Stimulated activated naive CD8-positive, alpha-beta T cell treated with anti-CD3 and anti-CD28 coated beads, Interleukin-15, amount 100 ng/mL, for 72 hours (primary cell): ENCODE measurements around the gene LSR.

Experiments
- ATAC-seq: fragments of 150-1000 bp; cut with Tn5 transposase; 2 replicates; pipeline ENCODE4 v1.10.0; 2021; ENCODE audit warnings: mild to moderate bottlenecking, moderate library complexity
- DNase-seq, 2 donors: peaks; one replicate each; pipeline ENCODE4 v3.0.0; 2021 to 2022
- H3K27ac Mint-ChIP-seq, 2 donors: one replicate each; pipeline ENCODE4 v1.8.0; 2022; ENCODE audit warnings: mild to moderate bottlenecking in 2 of 2, mixed read lengths in 2 of 2, moderate library complexity in 2 of 2
- H3K27me3 Mint-ChIP-seq: one replicate; pipeline ENCODE4 v1.8.0; 2022; ENCODE audit warnings: mixed read lengths
- H3K4me1 Mint-ChIP-seq: one replicate; pipeline ENCODE4 v1.8.0; 2022; ENCODE audit warnings: mild to moderate bottlenecking, mixed read lengths
- H3K4me3 Mint-ChIP-seq, 2 donors: one replicate each; pipeline ENCODE4 v1.8.0; 2022; ENCODE audit warnings: mild to moderate bottlenecking in 2 of 2, mixed read lengths in 2 of 2, moderate library complexity in 1 of 2
- H3K9me3 Mint-ChIP-seq, 2 donors: one replicate each; pipeline ENCODE4 v1.8.0; 2022; ENCODE audit warnings: mixed read lengths in 2 of 2

Gene LSR, protein sequence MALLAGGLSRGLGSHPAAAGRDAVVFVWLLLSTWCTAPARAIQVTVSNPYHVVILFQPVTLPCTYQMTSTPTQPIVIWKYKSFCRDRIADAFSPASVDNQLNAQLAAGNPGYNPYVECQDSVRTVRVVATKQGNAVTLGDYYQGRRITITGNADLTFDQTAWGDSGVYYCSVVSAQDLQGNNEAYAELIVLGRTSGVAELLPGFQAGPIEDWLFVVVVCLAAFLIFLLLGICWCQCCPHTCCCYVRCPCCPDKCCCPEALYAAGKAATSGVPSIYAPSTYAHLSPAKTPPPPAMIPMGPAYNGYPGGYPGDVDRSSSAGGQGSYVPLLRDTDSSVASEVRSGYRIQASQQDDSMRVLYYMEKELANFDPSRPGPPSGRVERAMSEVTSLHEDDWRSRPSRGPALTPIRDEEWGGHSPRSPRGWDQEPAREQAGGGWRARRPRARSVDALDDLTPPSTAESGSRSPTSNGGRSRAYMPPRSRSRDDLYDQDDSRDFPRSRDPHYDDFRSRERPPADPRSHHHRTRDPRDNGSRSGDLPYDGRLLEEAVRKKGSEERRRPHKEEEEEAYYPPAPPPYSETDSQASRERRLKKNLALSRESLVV

DNA sequence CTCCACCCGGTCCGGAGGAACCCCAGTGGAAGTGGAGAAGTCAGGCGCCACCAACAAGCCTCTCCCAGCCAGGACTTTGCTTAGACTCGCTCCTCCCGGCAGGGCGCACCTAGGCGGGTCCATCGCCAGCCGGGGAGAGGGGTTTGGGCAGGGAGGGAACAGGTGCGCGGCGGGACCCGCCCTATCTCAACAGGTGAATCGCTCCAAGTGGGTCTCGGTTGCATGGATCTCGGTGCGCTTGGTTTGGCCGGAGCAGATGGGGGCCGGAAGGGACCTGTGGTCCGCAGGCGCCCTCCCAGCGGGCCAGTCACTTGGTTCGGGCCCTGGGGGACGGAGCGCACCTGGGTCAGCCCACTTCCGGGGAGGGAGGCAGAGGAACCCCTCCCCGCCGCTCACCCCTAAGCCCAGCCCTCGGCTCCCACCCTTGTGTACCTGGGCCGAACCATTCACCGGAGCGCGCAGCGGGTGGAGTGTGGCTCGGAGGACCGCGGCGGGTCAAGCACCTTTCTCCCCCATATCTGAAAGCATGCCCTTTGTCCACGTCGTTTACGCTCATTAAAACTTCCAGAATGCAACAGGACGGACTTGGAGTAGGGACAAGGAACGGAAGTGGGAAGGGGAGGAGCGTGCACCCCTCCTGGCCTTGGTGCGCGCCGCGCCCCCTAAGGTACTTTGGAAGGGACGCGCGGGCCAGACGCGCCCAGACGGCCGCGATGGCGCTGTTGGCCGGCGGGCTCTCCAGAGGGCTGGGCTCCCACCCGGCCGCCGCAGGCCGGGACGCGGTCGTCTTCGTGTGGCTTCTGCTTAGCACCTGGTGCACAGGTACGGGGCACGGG, at the start of gene LSR:
Gene LSR, plus strand, starts transcription at position 693 of the 836 bp plus-strand sequence. Its CDS starts 21 bp downstream, at position 714.
- H3K27me3 Mint-ChIP-seq: no peaks in the 10 kb centered on the region
- DNase-seq: peak; percentile 92
- H3K4me1 Mint-ChIP-seq: peaks cover 57% of the 10 kb centered on the region
- H3K27ac Mint-ChIP-seq: peak within 1 kb of the TSS; percentile 98 to 100
- H3K9me3 Mint-ChIP-seq: peaks cover 11 to 16% of the 10 kb centered on the region in 2 donors
- ATAC-seq: peak; percentile 96
- H3K4me3 Mint-ChIP-seq: peak within 1 kb of the TSS; percentile 87 to 100

DNA sequence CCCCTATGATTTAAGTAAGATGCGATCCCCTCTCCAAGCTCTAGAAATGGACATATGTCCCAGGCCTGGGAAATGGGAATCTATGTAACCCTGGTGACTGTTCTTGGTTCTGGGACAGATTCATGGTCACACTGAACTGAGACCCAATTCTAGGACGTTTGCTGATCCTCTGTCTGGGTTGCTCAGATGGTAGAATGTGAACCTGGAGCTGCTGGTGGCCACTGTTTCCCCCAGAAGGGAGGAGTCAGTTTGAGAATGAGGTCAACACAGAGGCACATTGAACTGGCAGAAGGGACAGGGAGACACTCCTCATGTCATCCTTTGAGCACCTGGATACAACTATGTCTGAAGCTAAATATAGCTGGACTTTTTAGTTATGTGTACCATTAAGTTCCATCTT, 49.3 kb upstream of the LSR start:
- H3K9me3 Mint-ChIP-seq: peaks cover 0 to under 1% of the 10 kb centered on the region in 2 donors
- ATAC-seq (no peak), DNase-seq (no peak)
- no peaks in the 10 kb centered on the region for H3K27me3 Mint-ChIP-seq
- H3K27ac Mint-ChIP-seq: no peak overlapping the region
- H3K4me1 Mint-ChIP-seq: peaks cover 51% of the 10 kb centered on the region
- no peak overlapping the region for H3K4me3 Mint-ChIP-seq

DNA sequence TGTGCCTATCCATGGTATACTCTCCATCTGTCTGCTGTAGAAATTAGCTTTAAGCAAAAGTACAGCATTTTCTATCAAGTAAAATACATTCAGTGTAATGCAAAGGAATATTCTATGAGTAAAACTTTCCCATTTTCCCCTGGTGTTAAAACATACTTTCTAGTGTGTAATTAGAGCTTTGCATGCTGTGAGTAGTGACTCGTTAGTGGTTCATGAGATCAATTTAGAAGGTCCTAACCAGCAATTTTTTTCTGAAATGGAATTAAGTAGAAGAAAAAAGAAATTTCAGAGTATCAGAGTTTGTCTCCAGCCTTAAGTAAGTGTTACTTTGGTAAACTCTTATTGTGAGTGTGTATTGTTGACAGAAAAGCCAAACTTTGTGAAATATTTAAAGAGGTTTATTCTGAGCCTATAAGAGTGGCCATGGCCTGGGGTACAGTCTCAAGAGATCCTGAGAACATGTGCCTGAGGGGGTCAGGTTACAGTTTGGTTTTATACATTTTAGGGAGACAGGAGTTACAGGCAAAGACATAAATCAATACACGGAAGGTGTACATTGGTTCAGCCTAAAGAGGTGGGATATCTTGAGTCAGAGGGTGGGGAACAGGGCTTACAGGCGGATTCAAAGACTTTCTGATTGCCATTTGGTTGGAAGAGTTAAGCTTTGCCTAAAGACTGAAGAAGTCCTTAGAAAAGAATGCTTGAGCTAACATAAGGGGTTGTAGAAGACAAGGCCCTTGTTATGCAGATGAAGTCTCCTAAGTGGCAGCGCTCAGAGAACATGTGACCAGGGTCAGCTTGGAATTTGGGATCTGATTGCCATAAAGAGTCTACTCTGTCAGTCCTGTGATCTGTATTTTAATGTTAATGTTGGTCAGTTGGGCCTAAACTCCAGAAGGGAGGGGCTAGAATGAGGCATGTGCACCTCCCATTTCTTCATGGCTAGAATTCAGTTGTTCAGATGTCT, 45.8 kb upstream of the LSR start:
- Mint-ChIP-seq H3K4me3 (peak overlapping the region in 1 of 2 donors; percentile 5), H3K9me3 (no peaks in the 10 kb centered on the region), H3K4me1 (peaks cover 78% of the 10 kb centered on the region), H3K27ac (peak overlapping the region; percentile 79 to 81), H3K27me3 (no peaks in the 10 kb centered on the region)
- DNase-seq: no peak
- ATAC-seq: no peak

DNA sequence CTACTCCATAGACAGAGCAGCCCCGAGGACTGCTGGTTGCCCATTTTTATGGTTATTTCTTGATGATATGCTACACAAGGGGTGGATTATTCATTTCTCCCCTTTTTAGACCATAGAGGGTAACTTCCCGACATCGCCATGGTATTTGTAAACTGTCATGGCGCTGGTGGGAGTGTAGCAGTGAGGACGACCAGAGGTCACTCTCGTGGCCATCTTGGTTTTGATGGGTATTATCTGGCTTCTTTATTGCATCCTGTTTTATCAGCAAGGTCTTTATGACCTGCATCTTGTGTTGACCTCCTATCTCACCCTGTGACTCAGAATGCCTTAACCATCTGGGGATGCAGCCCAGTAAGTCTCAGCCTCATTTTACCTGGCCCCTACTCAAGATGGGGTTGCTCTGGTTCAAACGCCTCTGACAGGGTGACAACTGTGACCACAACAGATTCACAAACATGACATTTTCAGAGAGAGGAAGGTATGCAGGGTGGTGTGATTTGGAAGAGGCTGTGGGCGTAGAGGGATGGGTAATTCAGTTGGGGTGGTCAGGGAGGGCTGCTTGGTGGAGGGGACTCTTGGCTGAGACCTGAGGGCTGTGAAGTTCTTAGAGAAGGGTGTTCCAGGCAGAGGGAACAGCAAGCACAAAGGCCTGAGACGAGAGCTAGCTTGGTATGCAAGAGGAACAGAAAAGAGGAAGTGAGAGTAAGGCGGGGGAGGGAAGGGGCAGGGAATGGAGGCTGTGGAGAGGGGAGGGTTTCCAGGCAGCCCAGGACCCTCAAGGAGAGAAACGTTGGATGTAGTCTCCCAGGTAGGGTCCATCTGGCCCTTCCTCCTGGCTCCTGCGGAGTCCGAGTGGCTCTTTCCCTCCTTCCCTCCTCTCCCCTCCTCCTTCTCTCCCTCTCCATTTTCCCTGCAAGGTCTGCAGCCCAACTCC, 43.7 kb upstream of the LSR start:
- Mint-ChIP-seq H3K9me3 (no peaks in the 10 kb centered on the region), H3K4me3 (peak overlapping the region; percentile 22 to 43), H3K27me3 (no peaks in the 10 kb centered on the region), H3K27ac (peak overlapping the region; percentile 87 to 94), H3K4me1 (peaks cover 91% of the 10 kb centered on the region)
- ATAC-seq (peak; percentile 54), DNase-seq (peak in 1 of 2 donors; percentile 31)

DNA sequence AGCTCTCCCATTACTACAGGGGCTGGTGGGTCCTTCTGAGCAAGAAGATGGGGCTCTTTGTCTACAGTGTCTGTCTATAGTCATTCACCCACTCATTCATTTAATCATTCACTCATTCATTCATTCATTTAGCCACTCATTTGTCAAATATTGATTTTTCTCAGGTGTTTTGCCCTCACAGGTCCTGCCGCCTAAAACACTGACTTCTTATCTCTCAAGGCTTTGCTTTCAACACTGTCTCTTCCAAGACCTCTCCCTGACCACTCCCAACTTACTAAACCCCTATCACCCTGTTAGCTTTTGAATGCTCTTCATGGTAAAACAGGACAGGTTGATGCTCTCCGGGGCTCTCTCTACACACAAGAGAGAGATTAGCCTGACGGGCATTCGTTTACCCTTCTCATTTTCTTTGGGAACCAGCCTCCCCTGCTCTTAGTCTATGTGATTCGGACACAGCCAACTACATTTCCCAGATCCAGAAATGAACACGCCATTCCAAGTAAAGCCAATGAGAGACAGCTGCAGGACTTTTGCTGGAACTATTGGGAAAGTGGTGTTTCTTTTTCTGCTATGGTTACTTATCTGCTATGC, 43.0 kb upstream of the LSR start:
- H3K4me1 Mint-ChIP-seq: peaks cover 91% of the 10 kb centered on the region
- DNase-seq: no peak
- H3K27ac Mint-ChIP-seq: peak overlapping the region; percentile 60 to 94
- ATAC-seq: no peak
- peak overlapping the region; percentile 17 to 43 for H3K4me3 Mint-ChIP-seq
- no peaks in the 10 kb centered on the region for H3K27me3 Mint-ChIP-seq
- H3K9me3 Mint-ChIP-seq: no peaks in the 10 kb centered on the region

DNA sequence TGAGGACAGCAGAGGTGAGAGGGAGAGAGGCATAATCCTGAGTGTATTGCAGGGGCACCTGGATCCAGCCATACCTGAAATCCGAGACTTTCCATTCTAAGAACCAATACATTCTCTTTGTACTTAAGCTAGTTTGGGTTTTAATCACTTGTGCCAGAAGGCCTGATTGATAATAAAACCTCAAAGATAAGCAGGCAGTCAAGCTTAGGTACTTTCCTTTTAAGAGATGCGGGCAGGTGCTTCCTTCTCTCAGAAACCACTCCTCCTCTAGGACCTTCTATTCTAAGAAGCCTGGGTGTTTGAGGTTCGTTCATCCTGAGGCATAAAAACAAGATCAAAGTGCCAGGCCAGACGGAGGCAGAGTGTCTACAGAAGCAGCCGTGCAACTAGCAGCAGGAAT, 42.4 kb upstream of the LSR start:
- DNase-seq: peak; percentile 42 to 46
- H3K9me3 Mint-ChIP-seq: no peaks in the 10 kb centered on the region
- ATAC-seq: peak; percentile 69
- peak overlapping the region; percentile 60 to 94 for H3K27ac Mint-ChIP-seq
- no peaks in the 10 kb centered on the region for H3K27me3 Mint-ChIP-seq
- H3K4me1 Mint-ChIP-seq: peaks cover 91% of the 10 kb centered on the region
- peak overlapping the region; percentile 17 to 43 for H3K4me3 Mint-ChIP-seq

DNA sequence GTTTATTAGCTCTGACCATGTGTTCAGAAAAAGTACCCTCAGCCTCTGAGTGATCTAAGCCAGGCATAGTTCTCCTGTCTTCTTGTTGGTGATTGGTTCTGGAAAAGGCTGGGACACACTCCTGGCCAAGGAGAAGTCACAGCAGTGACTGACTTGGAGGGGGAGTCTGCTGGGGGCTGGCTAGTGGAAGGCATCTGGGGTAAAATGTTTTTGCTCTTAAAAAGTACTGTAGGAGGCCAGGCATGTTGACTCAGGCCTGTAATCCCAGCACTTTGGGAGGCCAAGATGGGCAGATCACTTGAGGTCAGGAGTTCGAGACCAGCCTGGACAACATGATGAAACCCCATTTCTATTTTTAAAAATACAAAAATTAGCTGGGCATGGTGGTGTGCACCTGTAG, 41.9 kb upstream of the LSR start:
- ATAC-seq: no peak

DNA sequence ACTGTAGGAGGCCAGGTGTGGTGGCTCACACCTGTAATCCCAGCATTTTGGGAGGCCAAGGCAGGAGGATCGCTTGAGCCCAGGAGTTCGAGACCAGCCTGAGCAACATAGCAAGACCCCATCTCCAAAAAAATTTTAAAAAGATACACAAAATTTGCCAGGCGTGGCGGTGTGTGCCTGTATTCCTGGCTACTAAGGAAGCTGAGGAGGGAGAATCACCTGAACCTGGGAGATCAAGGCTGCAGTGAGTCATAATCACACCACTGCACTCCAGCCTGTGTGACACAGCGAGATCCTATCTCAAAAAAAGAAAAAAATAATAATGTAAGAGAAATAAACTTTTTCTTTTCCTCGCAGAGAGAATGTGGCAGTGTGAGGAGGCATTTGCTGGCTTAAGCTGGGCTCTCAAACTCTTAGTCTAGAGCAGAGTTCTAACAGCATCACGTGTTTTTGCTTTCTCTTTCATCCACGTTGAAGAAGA, 41.4 kb upstream of the LSR start:
- DNase-seq: no peak
- H3K4me1 Mint-ChIP-seq: peaks cover 91% of the 10 kb centered on the region
- H3K4me3 Mint-ChIP-seq: peak overlapping the region in 1 of 2 donors; percentile 43

More for the DNA sequence above, 41.9 kb upstream of the LSR start:
- DNase-seq: no peak
- Mint-ChIP-seq H3K9me3 (no peaks in the 10 kb centered on the region), H3K4me1 (peaks cover 91% of the 10 kb centered on the region), H3K4me3 (peak overlapping the region; percentile 17 to 43), H3K27ac (peak overlapping the region; percentile 60 to 89), H3K27me3 (no peaks in the 10 kb centered on the region)

DNA sequence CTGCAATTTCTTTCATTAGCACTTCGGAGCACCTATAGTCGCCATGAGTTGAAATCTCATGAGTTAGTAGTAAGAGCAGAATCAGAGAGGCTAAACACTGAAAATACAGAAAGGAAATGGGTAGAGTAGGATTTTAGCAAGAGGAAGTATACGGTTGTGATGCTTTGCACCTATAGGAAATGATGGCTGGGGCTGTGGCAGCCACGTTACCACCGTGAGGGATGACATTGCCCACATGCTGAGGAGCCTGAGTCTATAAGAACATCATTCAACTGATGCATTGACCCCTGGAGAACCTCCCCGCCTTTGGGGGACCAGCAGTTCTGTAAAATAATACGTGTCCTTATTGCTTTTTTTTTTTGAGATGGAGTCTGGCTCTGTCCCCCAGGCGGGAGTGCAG, 40.7 kb upstream of the LSR start:
- peak overlapping the region in 1 of 2 donors; percentile 47 for H3K27ac Mint-ChIP-seq
- H3K27me3 Mint-ChIP-seq: no peaks in the 10 kb centered on the region
- peaks cover 91% of the 10 kb centered on the region for H3K4me1 Mint-ChIP-seq
- no peaks in the 10 kb centered on the region for H3K9me3 Mint-ChIP-seq
- DNase-seq (no peak), ATAC-seq (no peak)
- H3K4me3 Mint-ChIP-seq: peak overlapping the region in 1 of 2 donors; percentile 43

More for the DNA sequence above, 41.4 kb upstream of the LSR start:
- no peaks in the 10 kb centered on the region for H3K27me3 Mint-ChIP-seq
- no peaks in the 10 kb centered on the region for H3K9me3 Mint-ChIP-seq
- no peak for ATAC-seq
- H3K27ac Mint-ChIP-seq: peak overlapping the region; percentile 47 to 60

DNA sequence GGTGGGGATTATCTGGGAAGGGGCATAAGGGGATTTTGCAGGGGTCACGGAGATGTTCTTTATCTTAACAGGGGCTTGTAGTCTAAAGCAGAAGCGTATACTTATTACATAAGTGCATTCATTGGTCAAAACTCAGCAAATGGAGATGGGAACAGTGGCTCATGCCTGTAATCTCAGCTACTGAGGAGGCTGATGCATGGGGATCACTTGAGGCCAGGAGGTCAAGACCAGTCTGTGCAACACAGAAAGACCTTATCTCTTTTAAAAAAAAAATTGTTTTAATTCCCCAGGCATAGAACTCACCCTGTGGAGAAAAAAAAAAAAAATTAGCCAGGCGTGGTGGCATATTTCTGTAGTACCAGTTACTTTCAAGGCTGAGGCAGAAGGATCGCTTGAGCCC, 39.2 kb upstream of the LSR start:
- peaks cover 91% of the 10 kb centered on the region for H3K4me1 Mint-ChIP-seq
- no peaks in the 10 kb centered on the region for H3K27me3 Mint-ChIP-seq
- no peak overlapping the region for H3K4me3 Mint-ChIP-seq
- ATAC-seq (no peak), DNase-seq (no peak)
- H3K27ac Mint-ChIP-seq: no peak overlapping the region
- no peaks in the 10 kb centered on the region for H3K9me3 Mint-ChIP-seq

DNA sequence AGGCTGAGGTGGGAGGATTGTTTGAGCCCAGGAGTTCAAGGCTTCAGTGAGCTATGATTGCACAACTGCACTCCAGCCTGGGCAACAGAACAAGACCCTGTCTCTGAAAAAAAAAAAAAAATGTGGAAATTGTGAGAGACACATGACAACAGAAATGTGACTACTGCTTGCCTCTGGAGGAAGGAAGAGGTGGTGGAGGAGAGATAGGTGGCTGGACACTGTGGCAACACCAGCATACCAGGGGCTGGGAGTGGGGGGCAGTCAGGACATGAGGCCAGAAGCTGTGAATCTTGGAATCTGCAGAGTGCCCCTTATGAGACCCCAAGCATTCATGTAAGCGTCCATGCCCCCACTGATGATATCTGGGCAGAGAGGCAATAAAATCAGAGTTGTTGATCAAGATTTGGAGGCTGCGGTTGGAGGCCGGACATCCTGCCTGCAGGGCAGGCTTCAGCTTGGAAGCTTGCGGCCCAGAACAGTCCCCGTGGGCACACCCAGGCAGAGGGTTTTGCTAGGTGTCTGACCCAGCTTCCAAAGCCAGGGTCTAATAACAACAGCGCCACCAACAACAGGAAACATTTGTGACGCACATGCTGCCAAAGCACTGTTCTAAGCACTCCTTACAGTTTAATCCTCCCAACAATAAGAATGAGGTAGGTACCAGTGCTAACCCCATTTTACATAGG, 37.1 kb upstream of the LSR start:
- peak; percentile 61 to 79 for DNase-seq
- ATAC-seq: peak; percentile 56
- H3K9me3 Mint-ChIP-seq: no peaks in the 10 kb centered on the region
- H3K4me1 Mint-ChIP-seq: peaks cover 91% of the 10 kb centered on the region
- H3K27ac Mint-ChIP-seq: peak overlapping the region; percentile 98 to 100
- peak overlapping the region; percentile 27 to 79 for H3K4me3 Mint-ChIP-seq
- no peaks in the 10 kb centered on the region for H3K27me3 Mint-ChIP-seq

DNA sequence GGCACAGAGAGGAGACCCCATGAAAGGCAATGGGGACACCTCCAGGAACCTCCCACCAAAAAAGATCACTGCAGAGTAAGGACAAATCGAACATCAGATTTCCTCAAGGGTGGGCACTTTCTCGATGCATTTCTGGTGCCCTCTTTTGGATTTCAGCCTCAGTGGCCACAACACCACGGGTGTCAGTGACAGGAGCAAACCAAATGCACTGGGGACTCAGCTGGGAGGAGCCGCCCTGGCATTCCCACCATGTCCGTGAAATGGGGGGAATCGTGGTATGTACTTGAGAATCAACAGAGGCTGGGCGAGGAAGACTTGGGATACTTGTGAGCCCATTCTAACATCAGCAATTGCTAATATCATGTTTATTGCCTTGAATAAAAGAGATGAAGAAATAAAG, 36.6 kb upstream of the LSR start:
- Mint-ChIP-seq H3K4me1 (peaks cover 91% of the 10 kb centered on the region), H3K27ac (peak overlapping the region; percentile 98 to 100), H3K9me3 (no peaks in the 10 kb centered on the region), H3K4me3 (peak overlapping the region; percentile 27 to 79), H3K27me3 (no peaks in the 10 kb centered on the region)
- DNase-seq (no peak), ATAC-seq (no peak)
